NCI-H146 treated with DMSO at 0.1 percent for 48 hours (cell line): ENCODE measurements around the gene CPNE2.

Experiments
- DNase-seq: peaks from one replicate; lab custom pipeline; 2025; ENCODE audit not compliant: unreplicated experiment; lab: John Stamatoyannopoulos, UW

The CPNE2 gene

DNA sequence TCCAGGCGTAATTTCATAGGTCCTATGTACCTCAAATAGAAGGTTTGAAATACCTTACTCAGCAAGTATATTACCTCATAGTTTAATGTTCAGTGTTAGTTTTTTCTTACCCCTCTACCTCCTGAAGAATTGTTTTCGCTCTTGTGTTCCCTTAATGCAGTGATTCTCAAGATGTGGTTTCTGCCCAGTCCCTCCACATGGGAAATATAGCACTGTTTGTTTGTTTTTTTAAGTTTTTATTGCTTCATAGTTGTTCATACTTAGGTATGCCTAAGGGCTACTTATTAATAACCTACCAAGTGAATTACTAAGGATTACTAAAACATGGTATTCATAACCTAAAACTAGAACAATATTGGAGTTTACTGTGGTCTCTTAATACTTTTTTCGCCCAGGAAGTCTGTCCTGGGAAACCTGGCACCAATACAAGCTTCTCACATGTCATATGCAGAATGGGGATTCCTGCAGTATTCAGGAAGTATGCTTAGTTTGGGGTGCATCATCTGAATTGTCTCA, 98.7 kb downstream of the CPNE2 start:
- no peak for DNase-seq

DNA sequence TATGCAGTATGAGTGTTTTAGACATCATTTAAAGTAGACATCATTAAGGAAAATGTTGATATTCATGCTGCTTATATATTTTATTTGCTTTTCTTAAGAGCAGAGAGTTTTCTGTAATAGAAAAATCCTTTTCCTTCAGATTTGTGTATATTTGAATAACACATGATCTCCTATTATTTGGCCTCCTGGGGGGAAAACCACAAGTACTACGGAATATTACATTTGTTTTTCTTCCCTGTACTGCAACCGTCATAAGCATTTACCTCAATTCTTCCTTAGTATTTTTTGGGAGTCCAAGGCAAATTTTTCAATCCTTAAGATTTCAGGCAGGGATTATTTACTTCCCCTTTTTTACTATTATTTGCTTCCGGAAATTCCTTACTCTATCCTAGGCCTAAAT, 99.8 kb downstream of the CPNE2 start:
- DNase-seq, result no peak

DNA sequence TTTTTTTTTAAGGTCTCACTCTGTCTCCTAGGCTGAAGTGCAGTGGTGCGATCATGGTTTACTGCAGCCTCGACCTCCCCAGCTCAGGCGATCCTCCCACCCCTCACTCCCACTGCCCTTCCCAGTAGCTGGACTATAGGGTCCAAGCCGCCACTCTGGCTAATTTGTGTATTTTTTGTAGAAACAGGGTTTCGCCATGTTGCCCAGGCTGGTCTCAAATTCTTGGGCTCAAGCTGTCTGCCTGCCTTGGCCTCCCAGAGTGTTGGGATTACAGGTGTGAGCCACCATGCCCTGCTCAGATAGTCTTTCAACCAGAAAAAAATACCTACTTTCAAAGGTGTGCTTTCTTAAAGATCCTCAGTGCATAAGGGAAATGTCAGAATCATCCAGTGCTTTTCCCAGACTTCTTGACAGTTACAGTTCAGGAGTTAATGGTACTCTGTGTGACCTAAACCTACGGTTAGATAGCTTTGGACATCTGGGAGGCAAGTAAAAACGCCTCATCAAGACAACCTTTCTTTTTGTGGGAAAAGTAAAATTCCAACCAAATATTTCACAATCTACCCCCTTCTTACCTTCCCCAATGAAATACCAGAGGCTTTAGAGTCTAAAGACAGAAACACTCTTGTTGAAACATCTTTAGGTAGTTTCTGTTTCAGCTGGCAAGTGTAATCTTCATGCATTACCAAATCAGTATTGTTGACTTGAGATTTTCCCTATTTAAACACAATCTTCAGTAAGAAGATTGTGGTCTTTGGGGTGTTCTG, 100.5 kb downstream of the CPNE2 start:
- no peak for DNase-seq

DNA sequence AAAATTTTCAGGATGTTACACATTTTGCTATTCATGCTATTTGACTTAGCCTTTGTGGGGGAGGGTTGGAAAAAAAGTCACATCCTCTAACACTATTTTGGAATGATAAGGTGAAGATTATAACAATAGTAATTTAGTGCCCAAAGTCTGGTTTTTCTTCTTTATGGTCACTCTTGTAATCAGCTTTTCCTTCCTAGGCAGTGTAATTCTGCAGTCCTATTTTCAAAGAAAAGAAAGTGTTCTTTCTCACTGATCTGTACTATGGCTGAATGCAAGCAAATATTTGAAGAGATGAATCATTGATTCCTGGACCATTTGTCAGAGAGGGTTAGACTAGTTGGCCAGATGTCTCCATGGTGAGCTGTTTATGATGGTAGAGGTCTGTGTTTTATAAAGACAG, 102.1 kb downstream of the CPNE2 start:
- DNase-seq, result peak; percentile 52

DNA sequence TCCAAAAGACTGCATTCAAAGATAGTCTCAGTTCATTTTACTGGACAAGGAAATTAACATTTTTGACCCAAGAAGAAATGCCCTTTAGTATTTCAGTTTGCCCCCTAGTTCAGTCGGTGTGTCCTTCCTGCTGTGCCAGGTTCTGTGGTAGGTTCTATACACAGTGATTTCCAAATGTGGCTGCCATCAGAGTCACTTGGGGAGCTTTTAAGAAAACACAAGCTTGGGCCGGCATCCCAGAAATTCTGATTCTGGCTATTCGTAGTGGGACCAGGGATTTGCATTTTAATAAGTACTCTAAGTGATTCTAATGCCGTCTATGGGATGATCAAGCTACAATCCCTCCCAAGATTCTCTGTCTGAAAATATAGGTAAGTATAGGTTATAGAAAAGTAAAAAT, 103.9 kb downstream of the CPNE2 start:
- no peak for DNase-seq

DNA sequence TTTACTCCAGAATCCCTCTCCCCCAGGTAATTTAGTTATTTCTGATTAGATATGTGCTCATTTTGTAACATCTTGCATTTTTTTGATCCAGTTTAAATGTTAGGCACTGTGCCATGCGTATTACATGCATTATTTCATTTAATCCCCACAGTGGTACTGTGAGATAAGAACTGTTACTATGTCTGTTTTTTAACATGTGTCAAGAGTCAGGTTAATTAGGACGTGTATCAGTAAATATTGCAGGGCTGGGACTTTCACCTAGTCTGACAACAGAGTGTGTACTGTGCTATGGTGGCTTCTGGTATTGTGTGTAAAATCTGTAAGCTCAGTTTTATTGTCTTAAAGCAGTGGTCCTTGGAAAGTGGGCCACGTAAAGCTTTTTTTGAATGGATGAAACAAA, 104.4 kb downstream of the CPNE2 start:
- DNase-seq, result no peak
